HG03565 (cell line): Measurements from ENCODE around the gene MYL5.
A peak's percentile ranks its signal among the peaks of the same experiment; 100 is the strongest.
"Not testable (repeated sequence)": the region's sequence is repeated elsewhere in the genome, so short reads cannot be mapped to it uniquely, and the experiment has no call there.

Source experiments
- ATAC-seq: cut with Tn5 transposase; IDR thresholded peaks from one replicate; pipeline ENCODE4 v1.9.1; 2021; ENCODE audit warnings: mild to moderate bottlenecking, moderate library complexity; ENCODE audit not compliant: unreplicated experiment

Gene MYL5, protein sequence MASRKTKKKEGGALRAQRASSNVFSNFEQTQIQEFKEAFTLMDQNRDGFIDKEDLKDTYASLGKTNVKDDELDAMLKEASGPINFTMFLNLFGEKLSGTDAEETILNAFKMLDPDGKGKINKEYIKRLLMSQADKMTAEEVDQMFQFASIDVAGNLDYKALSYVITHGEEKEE

DNA sequence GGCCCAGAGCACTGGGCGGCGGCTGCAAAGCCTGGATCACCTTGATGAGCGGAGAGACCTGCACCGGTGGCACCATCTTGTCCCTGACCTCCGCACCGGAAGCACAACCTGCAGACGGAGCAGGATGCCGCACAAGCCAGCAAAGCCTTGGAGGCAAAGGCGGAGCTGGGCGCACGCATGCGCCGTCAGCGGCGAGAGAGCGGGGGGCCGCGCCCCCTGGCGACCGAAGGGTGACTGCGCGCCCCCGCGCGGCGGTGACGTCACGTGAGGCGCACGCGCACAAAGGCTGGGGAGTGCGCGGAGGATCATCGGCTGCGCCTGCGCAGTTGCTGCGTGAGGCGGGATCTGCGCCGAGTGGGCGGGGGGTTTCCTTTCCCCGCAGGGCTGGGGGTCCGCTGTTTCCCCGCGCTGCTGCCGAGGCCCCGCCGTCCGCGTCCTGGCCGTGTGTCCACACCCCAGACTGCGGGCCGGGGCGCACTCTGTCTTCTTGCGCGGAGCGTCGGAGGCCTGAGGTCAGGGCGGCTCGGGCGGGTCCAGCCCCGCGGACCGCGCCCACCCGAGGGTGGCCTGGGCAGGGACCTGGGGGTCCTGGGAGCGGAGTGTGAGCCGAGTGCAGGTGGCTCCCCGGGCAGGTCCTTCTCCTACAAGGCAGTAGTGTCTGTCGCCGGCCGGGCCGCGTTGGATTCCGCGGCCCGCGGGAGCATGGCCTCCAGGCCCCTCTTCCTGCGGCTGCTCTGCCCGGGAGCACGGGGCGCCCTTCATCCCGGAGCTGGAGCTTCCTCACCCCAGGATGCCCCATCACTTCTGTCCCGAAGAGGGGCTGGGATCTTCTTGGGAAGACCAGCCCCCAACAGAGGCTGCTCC is at the start of gene MYL5, which contains the start of gene ATP5ME:
TSS of gene MYL5 (plus strand) at position 371 of the 864 bp plus-strand sequence. CDS start 3,485 bp downstream, outside the sequence.
TSS of gene ATP5ME (minus strand) at position 105 of the 864 bp plus-strand sequence. CDS start at position 76, 29 bp downstream.
- ATAC-seq, result peak; percentile 75

DNA sequence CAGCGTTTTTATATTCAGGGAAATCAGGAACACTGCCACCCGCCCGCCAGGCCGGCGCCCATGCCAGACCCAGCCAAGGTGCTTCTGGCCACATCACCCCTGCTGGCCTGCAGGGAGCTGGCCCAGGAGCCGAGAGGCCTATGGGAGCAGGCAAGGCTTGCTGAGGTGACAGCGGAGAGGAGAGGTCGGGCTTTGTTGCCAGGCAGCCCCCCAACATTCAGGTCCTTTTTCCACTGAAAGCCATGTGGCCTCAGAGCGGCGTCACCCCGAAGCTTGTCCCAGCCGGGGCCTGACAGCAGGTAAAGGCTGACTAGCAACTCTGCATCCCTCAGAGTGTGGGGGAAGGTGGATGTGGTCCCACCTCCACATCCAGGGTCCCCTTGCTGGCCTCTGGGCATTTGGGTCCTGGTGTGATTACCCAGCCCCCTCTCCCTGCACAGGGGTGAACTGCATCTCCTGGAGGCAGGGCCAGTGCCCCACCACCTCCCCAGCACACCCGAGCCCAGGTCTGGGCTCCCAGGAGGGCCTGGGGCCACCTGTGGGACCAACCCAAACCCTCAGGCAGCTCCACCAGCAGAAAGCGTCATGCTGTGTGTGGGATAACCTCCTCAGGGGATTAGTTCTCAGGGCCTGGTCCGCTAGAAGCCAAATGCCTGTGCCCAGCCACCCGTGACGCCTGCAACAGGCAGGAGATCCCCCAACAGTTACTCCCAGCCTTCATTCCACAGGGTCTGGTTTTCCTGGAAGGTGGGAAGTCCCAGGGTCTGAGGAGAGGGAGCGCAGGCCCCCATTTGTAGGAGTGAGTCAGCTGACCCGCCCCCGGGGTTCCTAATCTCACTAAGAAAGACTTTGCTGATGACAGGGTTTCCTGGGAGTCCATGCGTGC is 49.4 kb upstream of the MYL5 start, which contains the start of gene PDE6B:
TSS of gene PDE6B (plus strand) at position 869 of the 886 bp plus-strand sequence. CDS start 54 bp downstream, outside the sequence.
- ATAC-seq, result no peak

DNA sequence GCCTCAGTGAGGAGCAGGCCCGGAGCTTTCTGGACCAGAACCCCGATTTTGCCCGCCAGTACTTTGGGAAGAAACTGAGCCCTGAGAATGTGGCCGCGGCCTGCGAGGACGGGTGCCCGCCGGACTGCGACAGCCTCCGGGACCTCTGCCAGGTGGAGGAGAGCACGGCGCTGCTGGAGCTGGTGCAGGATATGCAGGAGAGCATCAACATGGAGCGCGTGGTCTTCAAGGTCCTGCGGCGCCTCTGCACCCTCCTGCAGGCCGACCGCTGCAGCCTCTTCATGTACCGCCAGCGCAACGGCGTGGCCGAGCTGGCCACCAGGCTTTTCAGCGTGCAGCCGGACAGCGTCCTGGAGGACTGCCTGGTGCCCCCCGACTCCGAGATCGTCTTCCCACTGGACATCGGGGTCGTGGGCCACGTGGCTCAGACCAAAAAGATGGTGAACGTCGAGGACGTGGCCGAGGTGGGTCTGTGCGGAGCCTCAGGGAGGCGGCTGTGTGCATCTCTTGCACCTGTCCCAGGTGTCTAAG is 48.6 kb upstream of the MYL5 start:
- no peak for ATAC-seq

DNA sequence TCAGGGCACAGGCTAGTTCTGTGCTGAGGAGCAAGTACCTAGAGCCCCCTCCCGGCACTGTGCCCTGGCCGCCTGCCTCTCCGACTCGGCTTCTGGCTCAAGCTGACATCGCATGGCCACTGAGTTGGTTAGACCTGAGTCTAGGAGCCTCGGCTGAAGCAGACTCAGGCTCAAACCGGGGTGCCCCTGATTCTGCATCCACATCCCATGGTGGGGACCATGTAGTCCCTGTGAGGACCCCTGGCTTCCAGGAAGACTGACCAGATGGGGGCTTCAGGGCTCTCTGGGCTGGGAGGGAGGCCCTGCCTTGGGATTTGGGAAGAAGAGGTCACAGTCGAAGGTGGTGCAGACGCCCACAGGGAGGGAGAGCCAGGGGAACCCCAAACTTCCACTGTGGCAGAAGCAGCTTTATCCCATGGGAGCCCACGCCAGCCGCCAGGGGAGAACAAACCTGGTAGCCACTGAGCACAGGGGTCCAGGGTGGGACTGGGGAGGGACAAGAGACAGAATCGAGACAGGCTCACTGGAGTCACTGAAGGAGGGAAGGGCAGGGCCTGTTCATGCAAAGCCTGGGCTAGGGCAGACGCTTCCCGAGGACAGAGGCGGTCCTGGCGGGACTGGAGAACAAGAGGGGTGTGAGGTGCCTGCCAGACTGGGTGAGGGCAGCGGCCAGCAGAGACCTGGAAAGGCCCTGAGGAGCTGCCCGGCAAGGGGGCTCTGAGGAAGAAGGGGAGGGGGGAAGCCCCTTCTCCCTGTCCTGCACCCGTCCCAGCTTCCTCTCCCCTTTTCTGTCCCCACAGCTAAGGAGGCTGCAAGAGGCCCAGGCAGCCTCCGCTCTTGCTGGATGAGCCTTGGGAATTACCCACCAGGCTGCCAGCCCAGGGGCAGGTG is 47.9 kb upstream of the MYL5 start:
- ATAC-seq, result no peak

DNA sequence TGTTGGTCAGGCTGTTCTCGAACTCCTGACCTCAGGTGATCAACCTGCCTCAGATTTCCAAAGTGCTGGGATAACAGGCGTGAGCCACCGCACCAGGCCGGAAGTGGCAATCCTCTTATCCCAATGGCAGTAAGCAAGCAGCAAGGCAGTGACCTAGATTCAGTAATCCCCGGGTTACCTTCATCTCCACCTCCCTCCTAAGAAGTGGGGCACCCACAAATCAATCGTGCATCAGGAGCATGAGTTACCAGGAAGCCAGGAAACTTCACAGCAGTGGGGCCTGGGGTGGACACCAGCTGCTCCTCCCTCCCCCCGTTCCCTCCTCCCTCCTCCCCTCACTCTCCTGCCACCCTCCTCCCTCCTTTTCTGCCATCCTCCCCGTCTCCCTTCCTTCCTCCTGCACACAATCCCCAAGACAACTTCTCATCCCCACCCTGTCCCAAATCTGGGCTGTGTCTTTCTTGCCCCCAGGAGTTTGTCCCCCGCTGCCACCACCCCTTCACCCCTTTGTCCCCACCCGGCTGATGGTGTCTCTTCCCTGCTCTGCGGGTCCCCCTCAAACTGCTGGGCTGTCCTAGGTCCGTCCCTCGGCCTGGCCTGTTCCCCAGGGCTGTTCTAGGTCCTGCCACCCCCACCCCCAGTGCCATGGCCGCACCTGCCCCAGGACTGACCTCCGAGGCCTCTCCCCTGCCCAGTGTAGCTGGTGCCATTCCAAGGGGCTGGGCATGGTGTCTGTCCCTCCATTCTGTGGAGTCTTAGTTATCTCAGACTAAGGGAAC is 46.8 kb upstream of the MYL5 start:
- ATAC-seq, result no peak

DNA sequence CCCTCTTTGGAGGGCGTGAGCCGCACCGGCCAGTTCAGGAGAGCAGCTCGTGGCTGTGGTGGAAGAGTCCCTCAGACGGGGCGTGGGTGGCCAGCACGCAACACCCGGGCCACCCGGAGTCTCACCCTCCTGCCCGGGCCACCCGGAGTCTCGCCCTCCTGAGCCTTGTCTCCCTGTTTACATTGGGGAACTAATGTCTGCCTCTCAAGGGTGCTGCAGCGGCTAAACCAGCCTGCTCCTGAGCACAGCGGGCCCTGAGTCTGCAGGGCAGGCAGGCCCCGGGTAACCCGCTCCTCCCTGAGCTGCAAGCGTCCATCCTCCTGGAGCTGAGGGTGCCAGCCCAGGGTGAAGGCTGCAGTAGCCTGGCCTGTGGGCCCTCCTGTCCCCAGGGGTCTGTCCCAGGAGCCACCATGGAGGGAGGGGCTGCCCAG is 46.0 kb upstream of the MYL5 start:
- ATAC-seq, result no peak

DNA sequence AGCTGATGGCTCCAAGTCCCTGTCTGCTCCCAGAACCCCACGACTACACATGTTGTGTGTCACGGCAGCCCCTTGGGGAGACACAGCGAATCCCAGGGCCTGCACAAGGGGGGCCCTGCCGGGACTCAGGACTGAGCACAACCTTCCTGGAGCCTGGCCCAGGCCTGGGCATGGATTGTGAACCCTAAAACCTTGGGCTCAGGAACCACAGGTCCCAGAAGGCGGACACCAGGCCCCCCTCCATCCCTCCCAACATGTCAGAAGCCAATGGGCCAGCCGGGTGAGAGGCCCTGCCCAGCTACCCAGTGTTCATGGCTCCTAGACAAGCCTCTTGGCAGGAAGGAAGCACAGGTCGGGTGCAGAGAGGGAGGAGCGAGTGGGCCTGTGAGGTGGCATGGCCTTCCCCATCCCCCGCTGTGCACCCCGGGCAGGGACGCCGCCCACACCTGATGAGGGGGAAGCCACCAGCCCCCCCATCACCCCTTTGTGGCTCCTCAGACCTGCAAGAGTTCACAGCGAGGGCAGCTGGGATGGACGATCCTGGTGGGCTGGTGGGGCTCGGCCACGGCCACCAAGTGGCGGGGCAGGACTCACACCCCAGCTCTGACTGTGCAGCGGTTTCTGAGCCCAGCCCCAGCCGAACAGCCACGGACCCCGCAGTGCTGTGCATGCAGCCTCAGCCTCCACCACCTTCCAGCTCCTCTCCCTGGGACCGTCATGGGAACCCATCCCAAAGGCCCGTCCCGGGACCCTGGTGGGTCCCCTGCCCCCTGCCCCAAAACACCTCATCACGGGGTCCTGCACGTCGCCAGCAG is 45.3 kb upstream of the MYL5 start:
- no peak for ATAC-seq

DNA sequence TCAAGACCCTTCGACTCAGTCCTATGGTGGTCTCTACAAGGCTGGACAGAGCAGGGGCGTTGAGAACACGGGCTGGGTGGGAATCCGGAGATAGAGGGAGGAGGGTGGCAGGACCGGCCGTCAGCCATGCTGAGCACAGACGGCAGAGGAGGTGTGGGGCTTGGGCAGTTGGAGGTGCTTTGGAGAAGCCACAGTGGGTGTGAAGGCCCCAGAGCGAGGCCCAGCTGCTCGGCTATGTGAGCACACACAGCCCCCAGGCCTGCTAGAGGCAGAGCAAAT is 44.8 kb upstream of the MYL5 start:
- ATAC-seq, result no peak

DNA sequence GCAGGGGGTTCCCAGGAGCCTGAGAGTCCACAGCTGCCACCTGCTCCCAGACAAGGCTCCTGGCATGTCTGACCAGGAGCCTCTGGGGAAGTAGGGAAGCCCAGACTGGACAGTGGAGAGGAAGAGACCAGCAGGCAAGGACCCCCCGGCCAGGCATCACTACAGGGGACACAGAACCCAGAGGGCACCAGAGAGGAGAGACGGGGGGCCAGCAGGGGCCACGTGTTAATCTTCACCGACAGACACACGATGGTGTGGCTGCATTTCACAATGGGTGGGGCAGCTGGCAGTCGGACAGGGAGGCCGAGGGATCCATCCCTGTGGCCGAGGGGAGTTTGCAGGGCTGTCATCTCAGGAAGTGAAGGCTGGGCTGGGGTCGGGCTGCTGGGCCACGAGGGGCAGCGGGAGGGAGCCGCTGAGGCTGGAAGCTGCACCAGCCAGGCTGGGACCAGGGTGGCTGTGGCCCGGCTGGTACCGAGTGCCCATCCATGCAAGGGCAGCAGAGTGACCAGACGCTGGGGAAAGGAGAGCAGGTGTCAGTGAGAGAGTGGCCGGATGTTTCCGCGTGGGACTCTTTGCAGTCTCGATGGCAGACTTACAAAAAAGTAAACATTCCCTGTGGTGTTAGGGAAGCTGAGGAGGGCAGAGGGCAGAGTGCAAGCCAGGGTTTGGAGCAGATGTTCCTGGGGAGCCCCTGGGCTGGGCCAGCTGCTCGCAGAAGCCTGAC is 44.3 kb upstream of the MYL5 start:
- no peak for ATAC-seq

DNA sequence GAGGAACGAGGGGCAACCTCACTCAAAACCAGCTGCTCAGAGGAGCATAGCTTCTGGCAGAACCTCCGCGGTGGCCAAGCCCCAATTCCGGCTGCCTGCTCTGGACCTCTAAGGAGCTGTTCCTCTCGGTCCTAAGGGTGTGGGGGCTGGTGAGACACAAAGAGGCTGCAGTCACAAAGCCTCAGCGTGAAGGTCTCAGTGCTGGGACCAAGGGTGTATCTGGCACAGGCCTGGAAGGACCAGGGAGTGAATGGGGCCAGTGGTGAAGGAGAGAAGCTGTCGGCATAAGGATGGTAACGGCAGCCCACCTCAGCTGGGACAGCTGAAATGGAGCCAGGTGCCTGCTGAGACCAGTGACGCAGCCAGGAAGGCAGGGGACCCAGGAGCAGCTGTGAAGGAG is 43.7 kb upstream of the MYL5 start:
- no peak for ATAC-seq

DNA sequence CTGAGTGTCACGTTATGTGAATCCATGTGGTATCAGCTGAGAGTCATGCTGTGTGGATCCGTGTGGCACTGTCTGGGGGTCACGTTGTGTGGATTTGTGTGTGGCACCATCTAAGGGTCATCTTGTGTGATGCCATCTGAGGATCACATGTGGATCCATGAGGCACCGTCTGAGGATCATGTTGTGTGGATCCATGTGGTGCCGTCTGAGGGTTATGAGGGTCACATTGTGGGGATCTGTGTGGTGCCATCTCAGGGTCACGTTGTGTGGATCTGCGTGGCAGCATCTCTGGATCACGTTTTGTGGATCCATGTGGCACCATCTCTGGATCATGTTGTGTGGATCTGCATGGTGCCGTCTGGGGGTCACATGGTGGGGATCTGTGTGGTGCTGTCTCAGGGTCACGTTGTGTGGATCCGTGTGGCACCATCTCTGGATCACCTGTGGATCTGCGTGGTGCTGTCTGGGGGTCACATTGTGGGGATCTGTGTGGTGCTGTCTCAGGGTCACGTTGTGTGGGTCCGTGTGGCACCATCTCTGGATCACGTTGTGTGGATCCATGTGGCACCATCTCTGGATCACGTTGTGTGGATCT is 42.0 kb upstream of the MYL5 start:
- no peak for ATAC-seq

DNA sequence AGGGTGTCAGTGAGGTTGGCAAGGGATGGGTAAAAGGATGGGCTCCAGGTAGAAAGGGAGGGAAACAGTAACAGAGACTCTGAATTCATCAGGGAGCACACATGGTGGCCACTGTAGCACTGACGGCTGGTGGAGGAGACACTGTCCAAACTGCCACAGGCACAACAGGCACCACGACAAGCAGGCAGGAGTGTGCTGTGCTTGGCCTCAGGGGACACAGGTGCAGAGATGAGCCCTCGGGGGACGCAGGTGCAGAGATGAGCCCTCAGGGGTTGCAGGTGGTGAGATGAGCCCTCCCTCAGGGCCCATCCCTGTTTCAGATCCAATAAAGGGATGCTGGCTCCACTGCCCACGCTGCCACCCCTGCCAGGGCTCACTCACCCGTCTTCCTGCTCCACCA is 41.4 kb upstream of the MYL5 start:
- ATAC-seq, result no peak

DNA sequence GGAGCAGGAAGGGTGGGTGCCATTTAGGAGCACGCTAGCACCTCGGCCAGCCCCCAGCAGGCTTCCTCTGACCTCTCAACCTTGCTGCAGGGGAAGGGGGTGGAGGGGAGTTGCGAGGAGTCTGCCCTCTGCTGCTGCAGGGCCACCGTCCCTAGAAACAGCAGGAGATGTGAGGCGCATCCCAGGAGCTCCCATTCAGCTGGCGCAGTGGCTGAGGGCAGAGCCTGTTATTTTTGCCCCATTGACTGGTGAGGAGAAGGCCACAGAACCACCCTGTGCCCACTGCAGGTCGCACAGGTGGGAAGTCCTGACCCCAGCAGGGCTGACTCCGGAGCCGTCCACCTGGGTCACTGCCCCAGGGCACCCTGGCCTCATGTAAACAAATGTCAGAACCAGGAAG is 40.9 kb upstream of the MYL5 start:
- ATAC-seq, result no peak

DNA sequence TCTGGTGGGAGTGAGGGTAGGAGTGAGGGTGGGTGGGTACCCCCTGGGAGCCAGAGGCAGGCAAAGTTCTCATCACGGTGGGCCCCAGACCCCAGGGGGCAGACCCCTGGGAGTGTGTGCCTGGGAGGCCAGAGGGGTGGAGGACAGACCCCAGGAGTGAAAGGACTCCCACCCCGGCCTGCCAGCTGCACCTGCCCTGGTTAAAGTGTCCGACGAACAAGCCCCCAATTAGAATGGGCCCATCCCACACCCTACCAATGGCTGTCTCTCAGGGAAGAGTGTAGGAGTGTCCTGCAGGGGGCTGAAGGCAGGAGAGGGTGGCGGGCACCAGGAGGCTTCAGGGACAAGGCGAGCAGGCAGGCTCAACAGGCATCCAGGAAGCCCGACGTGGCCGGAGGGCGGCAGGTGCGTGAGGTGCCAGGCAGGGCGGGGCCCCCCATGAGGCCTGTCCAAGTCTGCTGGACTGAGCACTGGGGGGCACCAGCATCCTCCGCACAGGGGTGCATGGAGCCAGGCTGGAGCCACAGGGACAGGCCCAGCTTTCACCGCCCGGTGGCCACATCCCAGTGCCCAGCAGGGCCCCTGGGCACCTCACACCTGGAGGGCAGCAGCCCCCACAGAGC is 40.3 kb upstream of the MYL5 start:
- ATAC-seq, result no peak

DNA sequence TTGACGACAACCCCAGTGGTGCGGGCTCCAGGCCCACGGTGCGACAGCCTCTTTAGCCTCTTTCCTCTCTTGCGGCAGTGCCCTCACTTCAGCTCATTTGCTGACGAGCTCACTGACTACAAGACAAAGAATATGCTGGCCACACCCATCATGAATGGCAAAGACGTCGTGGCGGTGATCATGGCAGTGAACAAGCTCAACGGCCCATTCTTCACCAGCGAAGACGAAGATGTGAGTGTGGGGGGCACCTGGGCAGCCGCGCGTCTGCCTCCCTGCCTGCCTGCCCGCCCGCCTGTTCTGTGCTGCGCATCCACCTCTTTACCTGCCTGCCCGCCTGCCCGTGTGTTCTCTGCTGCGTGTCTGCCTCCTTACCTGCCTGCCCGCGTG is 39.8 kb upstream of the MYL5 start:
- ATAC-seq, result no peak

DNA sequence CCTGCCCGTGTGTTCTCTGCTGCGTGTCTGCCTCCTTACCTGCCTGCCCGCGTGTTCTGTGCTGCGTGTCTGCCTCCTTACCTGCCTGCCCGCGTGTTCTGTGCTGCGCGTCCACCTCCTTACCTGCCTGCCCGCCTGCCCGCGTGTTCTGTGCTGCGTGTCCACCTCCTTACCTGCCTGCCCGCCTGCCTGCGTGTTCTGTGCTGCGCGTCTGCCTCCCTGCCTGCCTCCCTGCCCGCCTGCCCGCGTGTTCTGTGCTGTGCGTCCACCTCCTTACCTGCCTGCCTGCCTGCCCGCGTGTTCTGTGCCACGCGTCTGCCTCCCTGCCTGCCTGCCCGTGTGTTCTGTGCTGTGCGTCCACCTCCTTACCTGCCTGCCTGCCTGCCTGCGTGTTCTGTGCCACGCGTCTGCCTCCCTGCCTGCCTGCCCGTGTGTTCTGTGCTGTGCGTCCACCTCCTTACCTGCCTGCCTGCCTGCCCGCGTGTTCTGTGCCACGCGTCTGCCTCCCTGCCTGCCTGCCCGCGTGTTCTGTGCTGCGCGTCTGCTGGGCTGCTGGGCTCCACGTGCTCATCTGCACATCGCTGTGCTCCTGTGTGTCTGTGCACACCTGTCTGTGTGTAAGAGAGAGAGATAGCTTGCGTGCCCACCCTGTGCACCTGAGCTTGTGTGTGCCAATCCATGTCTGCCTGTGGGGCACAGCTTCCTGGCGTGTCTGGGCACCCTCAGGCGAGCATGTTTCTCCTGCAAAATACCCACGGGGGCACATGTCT is 39.1 kb upstream of the MYL5 start:
- ATAC-seq, result not testable (repeated sequence)
